A673 (cell line): ENCODE measurements around the gene PLXNA3.

ENCODE experiments used
- CTCF ChIP-seq: fragments of 300-800, 200-600 bp; sonication (generic); conservative IDR thresholded peaks from 2 replicates; pipeline ENCODE4 v1.5.1; 2017; ENCODE audit warnings: low read depth, mild to moderate bottlenecking, antibody characterized with exemption, low read length, moderate library complexity, mixed read lengths
- EZH2 ChIP-seq: fragments of 200-600 bp; sonication (generic); IDR thresholded peaks from 2 replicates; pipeline ENCODE4 v1.6.1; 2017; ENCODE audit warnings: borderline replicate concordance, low read depth, mild to moderate bottlenecking, mixed read lengths, antibody characterized with exemption, low read length; ENCODE audit not compliant: poor library complexity, severe bottlenecking

- TF ChIP-seq CTCF, result no peak
- no peak for TF ChIP-seq EZH2
Measured at GRCh38 chrX:154429711-154430110, 28.4 kb upstream of the PLXNA3 start.
